ENCODE data around the gene ARFIP2.

- no peak for TF ChIP-seq CTCF (IDR thresholded peaks at IDR 0.05; ENCODE audit: low read depth, low read length)
- TF ChIP-seq EZH2phosphoT487 (IDR thresholded peaks at IDR 0.05; ENCODE audit: low read depth), result no peak
These were observed 7.2 kb upstream of the ARFIP2 start for GRCh38 chr11:6488342-6488741.
